BLaER1 (cell line): ENCODE measurements around the gene TLCD1.

Source experiments
- H3K27ac ChIP-seq: shearing (Covaris generic); formaldehyde crosslinking; 2 replicates; pipeline ENCODE4 v1.8.1; 2022
- H3K27me3 ChIP-seq: shearing (Covaris generic); formaldehyde crosslinking; 2 replicates; pipeline ENCODE4 v1.8.1; 2022
- H3K36me3 ChIP-seq: shearing (Covaris generic); formaldehyde crosslinking; 2 replicates; pipeline ENCODE4 v1.8.1; 2022
- H3K4me1 ChIP-seq: shearing (Covaris generic); formaldehyde crosslinking; 2 replicates; pipeline ENCODE4 v1.8.1; 2022
- H3K4me2 ChIP-seq: shearing (Covaris generic); formaldehyde crosslinking; 2 replicates; pipeline ENCODE4 v1.8.1; 2022
- H3K4me3 ChIP-seq: shearing (Covaris generic); formaldehyde crosslinking; 2 replicates; pipeline ENCODE4 v1.8.1; 2022
- H3K9ac ChIP-seq: shearing (Covaris generic); formaldehyde crosslinking; 2 replicates; pipeline ENCODE4 v1.8.1; 2022
- H3K9me3 ChIP-seq: shearing (Covaris generic); formaldehyde crosslinking; 2 replicates; pipeline ENCODE4 v1.8.1; 2022
- H4K20me1 ChIP-seq: shearing (Covaris generic); formaldehyde crosslinking; 2 replicates; pipeline ENCODE4 v1.8.1; 2022
- Cebpa-rat ChIP-seq: shearing (Covaris generic); IDR thresholded peaks from 2 replicates; pipeline ENCODE4 v1.8.1; 2022

Gene TLCD1

GRCh38 chr17:28688481-28688880 lies 37.6 kb downstream of the TLCD1 start:
- Histone ChIP-seq H3K27ac (no peak overlapping the region), H3K9me3 (no peaks in the 10 kb centered on the region), H3K4me1 (peaks cover 13% of the 10 kb centered on the region), H4K20me1 (0 out of 2 replicates have a peak, but pooled peaks cover 10% of the 10 kb centered on the region), H3K27me3 (no peaks in the 10 kb centered on the region), H3K4me3 (no peak overlapping the region), H3K36me3 (peaks cover 100% of the 10 kb centered on the region), H3K4me2 (no peak overlapping the region), H3K9ac (no peak overlapping the region)
- TF ChIP-seq Cebpa-rat = no peak

GRCh38 chr17:28686296-28686695 lies 39.7 kb downstream of the TLCD1 start:
- Histone ChIP-seq H3K9ac (no peak overlapping the region), H3K27me3 (no peaks in the 10 kb centered on the region), H3K36me3 (peaks cover 100% of the 10 kb centered on the region), H3K4me3 (no peak overlapping the region), H3K9me3 (no peaks in the 10 kb centered on the region), H4K20me1 (peaks cover 26% of the 10 kb centered on the region; the same call in 1 of the 2 replicates), H3K4me2 (no peak overlapping the region), H3K27ac (no peak overlapping the region), H3K4me1 (peaks cover 13% of the 10 kb centered on the region)
- TF ChIP-seq Cebpa-rat = no peak

- H3K4me1 ChIP-seq = peaks cover 13% of the 10 kb centered on the region
- H3K9me3 ChIP-seq = no peaks in the 10 kb centered on the region
- H3K9ac ChIP-seq = 0 out of 2 replicates have a peak overlapping the region, but pooled peaks have one; percentile 11
- no peak overlapping the region for H3K4me2 ChIP-seq
- no peak overlapping the region for H3K27ac ChIP-seq
- peaks cover 100% of the 10 kb centered on the region for H3K36me3 ChIP-seq
- no peak overlapping the region for H3K4me3 ChIP-seq
- H3K27me3 ChIP-seq = no peaks in the 10 kb centered on the region
- no peak for TF ChIP-seq Cebpa-rat
- peaks cover 26% of the 10 kb centered on the region; the same call in 1 of the 2 replicates for H4K20me1 ChIP-seq
Observed at GRCh38 chr17:28685366-28685765, 40.7 kb downstream of the TLCD1 start.

DNA sequence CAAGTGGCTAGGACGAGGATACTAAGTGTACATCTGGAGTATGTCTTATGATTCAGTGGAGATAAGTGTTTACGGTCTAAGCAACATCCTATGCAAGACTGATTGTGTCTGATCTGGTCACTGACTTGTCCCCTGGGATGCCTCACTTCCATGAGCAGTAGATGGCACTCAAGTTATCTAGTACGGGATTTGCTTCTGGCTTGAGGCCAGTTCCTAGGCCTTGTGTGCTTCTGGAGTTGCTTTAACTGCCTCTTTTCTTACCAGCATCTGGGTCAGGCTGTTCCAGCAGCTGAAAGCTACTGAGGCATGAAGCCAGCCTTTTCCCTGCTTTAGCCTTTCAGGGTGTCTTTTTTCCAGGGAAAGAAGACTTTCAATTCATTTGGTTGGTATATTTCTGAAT lies 41.1 kb downstream of the TLCD1 start:
- H3K9me3 ChIP-seq = no peaks in the 10 kb centered on the region
- H3K4me2 ChIP-seq = 0 out of 2 replicates have a peak overlapping the region, but pooled peaks have one; percentile 7
- peaks cover 26% of the 10 kb centered on the region; the same call in 1 of the 2 replicates for H4K20me1 ChIP-seq

DNA sequence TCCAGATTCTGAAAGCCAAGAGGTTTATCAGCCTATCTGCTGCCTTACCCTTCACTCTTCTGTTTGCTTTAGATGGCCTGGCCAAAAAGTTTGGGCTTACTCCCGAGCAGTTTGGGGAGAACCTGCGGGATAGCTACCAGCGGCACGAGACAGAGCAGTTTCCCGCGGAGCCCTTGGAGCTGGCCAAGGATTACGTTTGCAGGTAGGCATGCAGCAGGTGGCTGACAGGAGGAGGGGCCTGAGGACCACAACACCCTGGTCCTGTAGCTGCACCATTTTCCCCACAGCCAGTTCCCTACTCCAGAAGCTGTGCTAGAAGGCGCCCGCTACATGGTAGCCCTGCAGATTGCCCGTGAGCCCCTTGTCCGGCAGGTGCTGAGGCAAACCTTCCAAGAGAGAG lies 43.4 kb downstream of the TLCD1 start:
- Histone ChIP-seq H3K4me3 (no peak overlapping the region), H3K9me3 (no peaks in the 10 kb centered on the region), H3K4me2 (no peak overlapping the region), H3K4me1 (peaks cover 13% of the 10 kb centered on the region), H4K20me1 (peaks cover 26% of the 10 kb centered on the region; the same call in 1 of the 2 replicates), H3K9ac (no peak overlapping the region), H3K27me3 (no peaks in the 10 kb centered on the region), H3K27ac (no peak overlapping the region), H3K36me3 (peaks cover 100% of the 10 kb centered on the region)
- TF ChIP-seq Cebpa-rat = no peak

More for the DNA sequence above, 41.1 kb downstream of the TLCD1 start:
- H3K27me3 ChIP-seq = no peaks in the 10 kb centered on the region
- no peak overlapping the region for H3K4me3 ChIP-seq
- H3K9ac ChIP-seq = peak overlapping the region; percentile 11; the same call in 1 of the 2 replicates
- H3K4me1 ChIP-seq = peaks cover 13% of the 10 kb centered on the region
- no peak for TF ChIP-seq Cebpa-rat
- peaks cover 100% of the 10 kb centered on the region for H3K36me3 ChIP-seq
- H3K27ac ChIP-seq = no peak overlapping the region

DNA sequence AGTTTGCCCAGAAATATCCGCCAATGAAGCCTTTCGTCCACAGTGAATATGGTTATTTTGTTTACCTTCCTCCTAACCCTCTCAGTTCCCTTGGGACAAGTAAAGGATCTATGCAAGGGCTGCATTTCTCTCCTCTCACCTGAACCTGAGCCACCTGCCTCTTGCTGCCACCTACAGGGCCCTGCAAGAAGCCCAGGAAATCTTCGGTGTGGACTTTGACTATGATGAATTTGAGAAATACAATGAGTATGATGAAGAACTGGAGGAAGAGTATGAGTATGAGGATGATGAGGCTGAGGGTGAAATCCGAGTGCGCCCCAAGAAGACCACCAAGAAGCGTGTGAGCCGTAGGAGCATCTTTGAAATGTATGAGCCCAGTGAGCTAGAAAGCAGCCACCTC lies 50.1 kb downstream of the TLCD1 start:
- Histone ChIP-seq H3K4me3 (no peak overlapping the region), H3K36me3 (peaks cover 100% of the 10 kb centered on the region), H3K4me1 (no peaks in the 10 kb centered on the region)

GRCh38 chr17:28675490-28675889 lies 50.5 kb downstream of the TLCD1 start:
- no peaks in the 10 kb centered on the region for H3K9me3 ChIP-seq
- no peak for TF ChIP-seq Cebpa-rat
- H3K4me1 ChIP-seq = no peaks in the 10 kb centered on the region

More for the DNA sequence above, 50.1 kb downstream of the TLCD1 start:
- TF ChIP-seq Cebpa-rat = no peak
- H4K20me1 ChIP-seq = peaks cover 16% of the 10 kb centered on the region
- no peak overlapping the region for H3K9ac ChIP-seq
- no peak overlapping the region for H3K27ac ChIP-seq
- no peaks in the 10 kb centered on the region for H3K27me3 ChIP-seq
- H3K9me3 ChIP-seq = no peaks in the 10 kb centered on the region
- H3K4me2 ChIP-seq = no peak overlapping the region

More at GRCh38 chr17:28675490-28675889, 50.5 kb downstream of the TLCD1 start:
- H3K4me3 ChIP-seq = no peak overlapping the region
- H4K20me1 ChIP-seq = peaks cover 21% of the 10 kb centered on the region
- no peak overlapping the region for H3K9ac ChIP-seq
- no peak overlapping the region for H3K4me2 ChIP-seq
- H3K36me3 ChIP-seq = peaks cover 100% of the 10 kb centered on the region
- H3K27me3 ChIP-seq = no peaks in the 10 kb centered on the region
- H3K27ac ChIP-seq = no peak overlapping the region
